Measurements from ENCODE around the gene SH3BGRL.

DNA sequence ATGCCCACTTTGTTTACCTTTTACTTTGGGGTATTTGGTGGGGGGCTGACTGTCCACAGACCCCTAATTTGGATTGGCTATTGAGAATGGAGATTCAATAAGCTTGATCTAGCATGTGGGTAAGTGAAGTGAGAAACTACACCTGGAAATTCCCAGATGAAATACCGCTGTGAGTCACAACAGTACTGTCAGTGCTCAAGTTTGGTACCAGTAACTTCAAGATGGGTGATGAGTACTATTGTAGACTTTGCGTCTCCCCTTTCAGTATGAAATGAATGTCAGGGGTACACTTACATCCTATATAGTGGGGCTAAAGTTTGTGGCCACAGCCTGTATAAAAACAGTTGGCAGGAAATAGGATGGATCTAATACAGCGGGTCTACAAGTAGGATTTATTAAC is 33.5 kb upstream of the SH3BGRL start:
- no peak for TF ChIP-seq POLR2AphosphoS5 (IDR thresholded peaks at IDR 0.05)
- TF ChIP-seq, protein P1, sequence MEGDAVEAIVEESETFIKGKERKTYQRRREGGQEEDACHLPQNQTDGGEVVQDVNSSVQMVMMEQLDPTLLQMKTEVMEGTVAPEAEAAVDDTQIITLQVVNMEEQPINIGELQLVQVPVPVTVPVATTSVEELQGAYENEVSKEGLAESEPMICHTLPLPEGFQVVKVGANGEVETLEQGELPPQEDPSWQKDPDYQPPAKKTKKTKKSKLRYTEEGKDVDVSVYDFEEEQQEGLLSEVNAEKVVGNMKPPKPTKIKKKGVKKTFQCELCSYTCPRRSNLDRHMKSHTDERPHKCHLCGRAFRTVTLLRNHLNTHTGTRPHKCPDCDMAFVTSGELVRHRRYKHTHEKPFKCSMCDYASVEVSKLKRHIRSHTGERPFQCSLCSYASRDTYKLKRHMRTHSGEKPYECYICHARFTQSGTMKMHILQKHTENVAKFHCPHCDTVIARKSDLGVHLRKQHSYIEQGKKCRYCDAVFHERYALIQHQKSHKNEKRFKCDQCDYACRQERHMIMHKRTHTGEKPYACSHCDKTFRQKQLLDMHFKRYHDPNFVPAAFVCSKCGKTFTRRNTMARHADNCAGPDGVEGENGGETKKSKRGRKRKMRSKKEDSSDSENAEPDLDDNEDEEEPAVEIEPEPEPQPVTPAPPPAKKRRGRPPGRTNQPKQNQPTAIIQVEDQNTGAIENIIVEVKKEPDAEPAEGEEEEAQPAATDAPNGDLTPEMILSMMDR (IDR thresholded peaks at IDR 0.05) = no peak
- TF ChIP-seq POLR2A (IDR thresholded peaks at IDR 0.05) = no peak
